HT-29 (cell line): ENCODE results near the gene FAM168A. TPM values are rescaled to one million over a fixed set of nuclear protein-coding genes. Genes with fewer than 3 reads are reported as not detected.

Source experiments
- DNase-seq: peaks from one replicate; pipeline ENCODE4 v3.0.0-alpha.2; 2015; ENCODE audit warnings: low spot score
- total RNA-seq: library from RNA; depleted of rRNA; stranded (reverse); fragments of >200 nt; shearing (Covaris generic); gene quantifications from 2 replicates; pipeline ENCODE4 v1.2.3, GENCODE V29; 2014

Gene FAM168A
- total RNA-seq, 1 experiment from 2014 or later, result 8.1 TPM

DNA sequence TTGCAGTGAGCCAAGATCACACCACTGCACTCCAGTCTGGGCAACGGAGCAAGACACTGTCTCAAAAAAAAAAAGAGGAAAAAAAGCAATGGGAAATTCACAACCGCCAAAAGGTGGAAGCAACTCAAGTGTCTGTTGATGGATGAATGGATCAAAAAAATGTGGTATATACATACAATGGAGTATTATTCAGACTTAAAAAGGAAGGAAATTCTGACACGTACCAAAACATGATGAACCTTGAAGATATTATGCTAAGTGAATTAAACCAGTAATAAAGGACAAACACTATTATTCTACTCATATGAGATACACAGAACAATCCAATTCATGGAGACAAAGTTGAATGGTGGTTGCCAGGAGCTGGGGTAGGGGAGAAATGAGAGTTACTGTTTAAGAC is 40.9 kb downstream of the FAM168A start:
- no peak for DNase-seq

DNA sequence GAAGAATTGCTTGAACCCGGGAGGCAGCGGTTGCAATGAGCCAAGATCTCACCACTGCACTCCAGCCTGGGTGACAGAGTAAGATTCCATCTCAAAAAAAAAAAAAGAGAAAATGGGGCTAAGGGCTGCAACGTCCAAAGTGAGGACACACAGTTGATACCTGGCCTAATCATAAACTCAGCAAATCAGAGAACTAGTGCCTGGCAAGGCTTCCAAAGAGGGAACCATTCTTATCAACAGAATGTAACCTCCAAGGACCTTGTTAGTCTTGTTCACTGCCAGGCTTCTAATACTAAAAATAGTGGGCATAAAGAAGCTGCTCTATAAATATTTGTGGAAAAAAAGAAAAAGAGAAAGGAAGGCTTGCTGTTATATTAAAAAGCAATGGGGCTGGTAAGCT is 42.3 kb downstream of the FAM168A start:
- no peak for DNase-seq

- DNase-seq, result peak; percentile 7
Measured at GRCh38 chr11:73554671-73555320, 43.1 kb downstream of the FAM168A start.

DNA sequence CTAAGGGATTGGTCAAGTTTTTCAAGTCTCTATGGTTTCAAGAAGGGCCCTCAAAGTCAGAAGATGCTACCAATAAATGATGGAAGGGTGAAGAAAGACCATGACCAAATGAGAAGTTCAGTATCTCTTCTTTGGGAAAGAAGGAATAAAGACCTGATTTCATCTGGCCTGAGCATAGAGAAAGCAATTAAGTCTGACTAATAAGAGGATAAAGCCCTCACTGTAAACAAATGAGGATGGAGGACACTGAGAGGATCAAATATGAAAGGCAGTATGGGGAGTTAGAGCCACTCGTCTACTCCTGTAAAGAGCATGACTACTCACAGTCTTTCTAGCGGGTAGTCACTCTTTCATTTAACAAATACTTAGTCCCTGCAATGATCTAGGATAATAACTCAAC is 44.6 kb downstream of the FAM168A start:
- DNase-seq, result no peak

GRCh38 chr11:73551677-73552076 is 46.2 kb downstream of the FAM168A start:
- DNase-seq, result no peak

GRCh38 chr11:73549376-73549775 is 48.5 kb downstream of the FAM168A start:
- no peak for DNase-seq

- DNase-seq, result no peak
Measured at GRCh38 chr11:73547706-73548595, 50.0 kb downstream of the FAM168A start.

GRCh38 chr11:73542175-73542574 is 55.7 kb downstream of the FAM168A start:
- DNase-seq, result no peak

- no peak for DNase-seq
Measured at GRCh38 chr11:73539506-73540084, 58.3 kb downstream of the FAM168A start.

DNA sequence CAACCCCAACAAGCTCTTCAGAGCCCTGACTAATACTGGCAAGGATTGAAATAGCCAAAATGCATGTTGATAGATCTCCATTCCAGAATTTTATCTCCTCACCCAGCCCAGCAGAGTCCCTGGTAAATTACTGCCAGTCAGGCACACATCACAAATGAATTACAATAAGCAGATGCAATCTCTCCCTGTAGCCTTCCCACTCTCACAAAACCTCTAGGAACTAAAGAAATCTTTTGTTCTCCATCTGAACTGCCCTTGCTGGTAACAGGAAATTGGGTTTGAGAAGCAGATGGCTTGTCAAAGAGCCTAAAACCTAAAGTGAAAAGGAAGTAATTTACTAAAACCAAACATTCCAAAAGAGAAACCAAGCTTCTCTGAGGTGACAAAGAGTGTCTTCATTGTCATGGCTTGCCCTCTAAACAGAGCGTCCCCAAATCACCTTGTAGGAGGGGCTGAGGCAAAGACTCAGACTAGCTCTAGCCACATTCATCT is 59.5 kb downstream of the FAM168A start:
- no peak for DNase-seq

DNA sequence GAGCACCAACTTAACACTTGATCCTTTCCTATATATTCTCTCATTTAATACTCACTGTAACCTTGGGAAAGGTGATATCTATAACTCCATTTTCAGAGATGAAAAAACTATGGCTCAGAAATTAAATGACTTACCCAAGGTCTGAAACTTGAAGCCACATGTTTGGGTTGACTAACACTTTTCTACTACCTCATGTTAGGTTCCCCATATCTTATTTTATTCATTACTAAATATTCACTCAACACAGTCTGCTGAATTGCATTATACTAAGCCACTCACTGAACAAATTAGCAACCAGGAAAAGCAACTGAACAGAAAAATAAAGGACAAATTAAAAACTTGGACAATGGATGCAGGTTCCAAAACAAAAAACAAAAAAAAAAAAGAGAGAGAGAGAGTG is 59.9 kb downstream of the FAM168A start:
- no peak for DNase-seq

DNA sequence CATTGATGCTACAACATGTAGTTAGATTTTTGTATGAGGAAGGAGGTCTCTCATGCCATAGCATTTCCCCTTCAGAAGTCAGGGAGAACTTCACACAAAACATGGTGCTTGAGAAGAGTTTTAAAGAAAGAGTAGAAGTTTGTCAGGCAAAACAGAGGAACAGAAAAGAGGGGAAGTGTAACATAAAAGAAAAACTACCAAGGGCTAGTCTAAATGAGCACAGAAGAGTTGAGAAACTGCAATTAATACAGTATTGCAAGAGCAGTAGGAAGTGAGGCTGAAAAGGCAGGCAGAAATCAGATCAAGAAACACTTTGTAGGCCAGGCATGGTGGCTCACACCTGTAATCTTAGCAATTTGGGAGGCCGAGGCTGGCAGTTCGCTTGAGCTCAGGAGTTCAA is 61.0 kb downstream of the FAM168A start:
- DNase-seq, result no peak

- DNase-seq, result no peak
Measured at GRCh38 chr11:73532310-73532709, 65.6 kb downstream of the FAM168A start.

GRCh38 chr11:73531386-73531785 is 66.5 kb downstream of the FAM168A start:
- no peak for DNase-seq

GRCh38 chr11:73530109-73530508 is 67.8 kb downstream of the FAM168A start:
- DNase-seq, result no peak

- DNase-seq, result no peak
Measured at GRCh38 chr11:73529204-73529530, 68.7 kb downstream of the FAM168A start.

DNA sequence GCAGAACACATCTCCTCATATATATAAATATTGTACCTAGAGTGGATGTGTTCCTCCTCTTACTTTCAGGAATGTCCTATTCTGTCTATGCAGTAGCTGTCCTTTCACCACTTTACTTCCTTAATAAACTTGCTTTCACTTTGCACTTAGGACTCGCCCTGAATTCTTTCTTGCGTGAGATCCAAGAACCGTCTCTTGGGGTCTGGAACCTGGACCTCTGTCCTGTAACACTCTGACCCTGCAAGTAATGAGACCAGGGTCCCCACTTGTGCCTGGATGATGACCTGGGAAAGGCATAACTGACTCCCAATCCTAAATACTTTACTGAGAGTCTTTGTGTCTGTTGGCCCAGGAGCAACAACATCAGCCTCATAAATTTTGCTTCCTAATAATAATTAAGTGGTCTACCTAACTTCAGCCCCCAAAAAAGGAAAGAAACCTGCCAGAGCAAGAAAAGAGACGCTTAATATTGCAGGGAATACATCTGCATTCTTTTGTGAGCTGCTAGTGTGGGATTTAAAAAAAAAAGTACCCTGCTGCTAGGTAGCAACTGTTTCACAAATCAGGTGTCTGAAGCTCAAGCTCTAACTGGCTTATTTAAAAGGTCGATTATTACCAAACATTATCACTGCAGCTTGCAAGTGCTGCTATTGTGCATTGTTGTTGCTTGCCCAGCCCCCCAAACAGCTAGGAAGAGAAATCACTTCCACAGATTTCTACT is 69.3 kb downstream of the FAM168A start:
- peak; percentile 35 for DNase-seq

DNA sequence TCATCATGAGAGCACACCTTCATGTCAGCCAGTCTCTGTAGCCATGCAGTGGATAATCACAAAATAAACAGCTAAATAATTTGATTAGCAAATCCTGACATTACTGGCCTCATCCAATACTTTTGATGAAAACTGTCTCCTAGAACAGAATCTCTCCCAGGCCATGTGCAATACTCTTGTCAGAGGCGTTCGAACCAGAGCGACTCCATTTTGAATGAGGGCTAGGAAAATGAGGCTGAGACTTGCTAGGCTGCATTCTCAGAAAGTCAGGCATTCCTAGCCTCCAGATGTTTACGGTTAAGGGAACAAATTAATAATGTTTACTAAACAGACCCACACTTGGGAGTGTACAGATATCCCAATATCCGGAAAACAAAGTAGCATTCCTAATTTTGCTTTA is 69.9 kb downstream of the FAM168A start:
- DNase-seq, result no peak

GRCh38 chr11:73525611-73526010 is 72.3 kb downstream of the FAM168A start:
- no peak for DNase-seq

- no peak for DNase-seq
Measured at GRCh38 chr11:73524774-73525173, 73.1 kb downstream of the FAM168A start.

- no peak for DNase-seq
Measured at GRCh38 chr11:73521621-73522020, 76.3 kb downstream of the FAM168A start.
